ENCODE data around the gene CREG1. TPM values are rescaled to one million over a fixed set of nuclear protein-coding genes. Genes with fewer than 3 reads are reported as not detected.
"Not testable (repeated sequence)": the region's sequence is repeated elsewhere in the genome, so short reads cannot be mapped to it uniquely, and the experiment has no call there.

CREG1 gene
- polyA plus RNA-seq, 1 donor from 2014 or later, result 13.0 TPM

DNA sequence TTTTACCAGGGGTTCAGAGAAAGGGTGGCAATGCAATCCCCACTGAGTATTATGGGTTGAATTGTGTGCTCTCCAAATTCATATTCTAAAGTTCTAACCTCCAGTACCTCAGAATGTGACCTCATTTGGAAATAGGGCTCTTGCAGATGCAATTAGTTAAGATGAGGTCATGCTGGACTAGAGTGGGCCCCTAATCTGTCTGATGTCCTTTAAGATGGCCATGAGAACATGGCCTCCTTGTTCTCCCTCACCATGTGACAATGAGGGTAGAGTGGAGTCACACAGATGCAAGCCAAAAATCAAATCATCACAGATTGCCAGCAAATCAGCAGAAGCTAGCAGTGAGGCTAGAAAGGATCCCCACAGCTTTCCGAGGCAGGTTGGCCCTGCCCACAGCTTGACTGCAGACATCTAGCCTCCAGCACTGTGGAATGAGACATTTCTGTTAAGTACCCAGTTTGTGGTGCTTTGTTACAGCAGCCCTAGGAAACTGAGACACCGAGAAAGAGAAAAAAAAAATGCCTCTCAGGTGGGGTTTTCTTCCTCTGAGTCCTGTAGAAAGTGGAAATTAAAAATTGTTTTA is 25.5 kb upstream of the CREG1 start:
- peaks cover 17% of the 10 kb centered on the region for H3K36me3 Mint-ChIP-seq
- no peaks in the 10 kb centered on the region for H3K27me3 Mint-ChIP-seq
- no peaks in the 10 kb centered on the region for H3K4me1 Mint-ChIP-seq
- peak overlapping the region in 1 of 4 donors; percentile 41 for H3K4me3 Mint-ChIP-seq
- H3K9me3 Mint-ChIP-seq, result no peaks in the 10 kb centered on the region
- no peak overlapping the region for H3K27ac Mint-ChIP-seq

GRCh38 chr1:167575649-167576048 is 22.1 kb upstream of the CREG1 start:
- Mint-ChIP-seq H3K4me1 (no peaks in the 10 kb centered on the region), H3K27ac (no peak overlapping the region), H3K27me3 (no peaks in the 10 kb centered on the region), H3K36me3 (peaks cover 7% of the 10 kb centered on the region), H3K4me3 (no peak overlapping the region), H3K9me3 (peaks cover 0 to 5% (median 0%) of the 10 kb centered on the region in 3 donors)

DNA sequence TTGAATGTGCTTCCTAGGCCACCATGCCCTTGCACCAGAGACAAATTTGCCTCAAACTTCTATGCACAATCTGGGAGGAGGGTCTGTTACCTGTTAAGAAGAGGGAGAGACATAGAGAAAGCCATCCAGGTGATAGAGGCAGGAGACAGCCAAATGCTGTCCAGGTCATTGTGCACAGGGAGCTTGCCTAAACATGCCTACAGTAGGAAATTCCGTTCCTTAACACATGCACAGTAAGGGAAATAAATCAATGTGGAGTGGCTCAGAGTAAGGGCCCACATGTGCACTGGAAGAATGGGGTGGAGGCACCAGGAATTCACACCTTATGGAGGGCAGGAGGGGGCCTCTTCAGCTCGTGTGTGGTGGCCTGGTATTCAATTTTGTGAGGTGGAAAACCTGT is 19.5 kb upstream of the CREG1 start:
- Mint-ChIP-seq H3K9me3 (peaks cover 0 to 7% (median 0%) of the 10 kb centered on the region in 3 donors), H3K36me3 (peaks cover 5% of the 10 kb centered on the region), H3K27me3 (no peaks in the 10 kb centered on the region), H3K4me1 (no peaks in the 10 kb centered on the region), H3K4me3 (no peak overlapping the region), H3K27ac (no peak overlapping the region)

GRCh38 chr1:167570712-167571111 is 17.1 kb upstream of the CREG1 start:
- not testable (repeated sequence) for H3K9me3 Mint-ChIP-seq, H3K4me3 Mint-ChIP-seq, H3K27ac Mint-ChIP-seq, H3K4me1 Mint-ChIP-seq, H3K36me3 Mint-ChIP-seq, H3K27me3 Mint-ChIP-seq

GRCh38 chr1:167567663-167568062 is 14.1 kb upstream of the CREG1 start:
- peaks cover 3% of the 10 kb centered on the region for H3K27me3 Mint-ChIP-seq
- peaks cover 1% of the 10 kb centered on the region for H3K36me3 Mint-ChIP-seq
- H3K9me3 Mint-ChIP-seq, result peaks cover 0 to 7% (median 0%) of the 10 kb centered on the region in 3 donors
- H3K27ac Mint-ChIP-seq, result no peak overlapping the region
- no peak overlapping the region for H3K4me3 Mint-ChIP-seq
- H3K4me1 Mint-ChIP-seq, result peaks cover 6 to 7% (median 7%) of the 10 kb centered on the region in 3 donors

DNA sequence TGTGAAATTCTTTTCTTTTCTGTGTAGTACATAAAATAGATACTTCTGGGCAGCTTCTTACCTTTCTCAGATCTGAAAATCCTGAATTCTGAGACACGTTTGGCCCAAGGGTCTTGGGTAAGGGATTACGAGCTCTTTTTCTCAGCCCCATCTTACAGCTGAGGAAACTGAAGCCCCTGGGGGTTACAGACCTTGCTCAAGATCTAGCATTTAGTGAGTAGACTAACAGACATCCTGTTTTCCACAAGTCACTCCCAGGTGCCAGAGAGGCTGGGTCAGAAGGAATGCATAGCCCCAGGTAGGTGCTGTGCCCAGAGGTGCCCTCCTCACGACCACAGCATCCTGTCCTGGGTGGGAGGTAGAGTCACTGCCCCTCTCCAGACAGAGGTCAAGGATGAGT is 13.2 kb upstream of the CREG1 start:
- Mint-ChIP-seq H3K4me3 (no peak overlapping the region), H3K27ac (no peak overlapping the region), H3K36me3 (peaks cover 1% of the 10 kb centered on the region), H3K4me1 (peaks cover 6 to 7% (median 7%) of the 10 kb centered on the region in 3 donors), H3K9me3 (peaks cover 0 to 7% (median 0%) of the 10 kb centered on the region in 3 donors), H3K27me3 (peaks cover 3% of the 10 kb centered on the region)

GRCh38 chr1:167565922-167566321 is 12.4 kb upstream of the CREG1 start:
- no peak overlapping the region for H3K4me3 Mint-ChIP-seq
- H3K36me3 Mint-ChIP-seq, result peaks cover 1% of the 10 kb centered on the region
- peaks cover 0 to 5% (median 0%) of the 10 kb centered on the region in 3 donors for H3K9me3 Mint-ChIP-seq
- peaks cover 3% of the 10 kb centered on the region for H3K27me3 Mint-ChIP-seq
- peaks cover 6 to 7% (median 7%) of the 10 kb centered on the region in 3 donors for H3K4me1 Mint-ChIP-seq
- H3K27ac Mint-ChIP-seq, result peak overlapping the region in 1 of 3 donors; percentile 71

GRCh38 chr1:167564612-167565270 is 11.2 kb upstream of the CREG1 start:
- Mint-ChIP-seq H3K4me3 (no peak overlapping the region), H3K27me3 (peaks cover 3% of the 10 kb centered on the region), H3K4me1 (peaks cover 6 to 7% (median 7%) of the 10 kb centered on the region in 3 donors), H3K27ac (no peak overlapping the region), H3K36me3 (peaks cover 3% of the 10 kb centered on the region), H3K9me3 (no peaks in the 10 kb centered on the region)

DNA sequence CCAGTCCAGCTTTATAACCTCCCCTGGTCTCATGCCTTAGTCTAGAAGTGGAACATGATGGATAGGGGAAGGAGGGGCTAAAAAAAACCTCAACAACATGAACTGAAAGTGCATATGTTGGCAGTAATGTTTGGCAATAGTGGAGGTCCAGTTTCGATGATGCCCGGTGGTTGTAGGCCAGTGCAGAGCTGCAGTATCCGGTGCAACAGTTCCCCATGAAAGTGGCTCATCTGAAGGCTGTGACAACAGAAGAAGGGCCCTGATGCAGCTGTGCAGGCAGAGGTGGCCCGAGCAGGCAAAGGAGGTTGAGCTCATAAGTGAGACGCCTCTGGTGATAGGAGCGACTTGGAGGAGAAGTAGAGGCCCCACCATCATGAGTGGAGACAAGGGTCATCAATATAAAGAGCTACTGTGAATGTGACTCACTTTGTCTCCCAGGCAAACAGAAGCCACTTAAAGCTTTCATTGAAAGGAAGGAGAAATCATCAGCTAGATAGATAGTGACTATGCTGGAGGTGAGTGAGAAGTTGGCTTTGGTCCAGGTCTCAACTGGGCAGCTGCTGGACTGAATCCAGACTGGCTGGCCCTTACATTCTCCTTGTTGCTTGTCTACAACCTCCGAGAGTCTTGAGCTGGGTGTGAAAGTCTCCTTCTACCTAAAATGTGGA is 10.2 kb upstream of the CREG1 start:
- no peak overlapping the region for H3K4me3 Mint-ChIP-seq
- H3K27ac Mint-ChIP-seq, result no peak overlapping the region
- H3K4me1 Mint-ChIP-seq, result peaks cover 6 to 8% (median 7%) of the 10 kb centered on the region in 3 donors
- peaks cover 3% of the 10 kb centered on the region for H3K36me3 Mint-ChIP-seq
- no peaks in the 10 kb centered on the region for H3K9me3 Mint-ChIP-seq
- peaks cover 3% of the 10 kb centered on the region for H3K27me3 Mint-ChIP-seq

DNA sequence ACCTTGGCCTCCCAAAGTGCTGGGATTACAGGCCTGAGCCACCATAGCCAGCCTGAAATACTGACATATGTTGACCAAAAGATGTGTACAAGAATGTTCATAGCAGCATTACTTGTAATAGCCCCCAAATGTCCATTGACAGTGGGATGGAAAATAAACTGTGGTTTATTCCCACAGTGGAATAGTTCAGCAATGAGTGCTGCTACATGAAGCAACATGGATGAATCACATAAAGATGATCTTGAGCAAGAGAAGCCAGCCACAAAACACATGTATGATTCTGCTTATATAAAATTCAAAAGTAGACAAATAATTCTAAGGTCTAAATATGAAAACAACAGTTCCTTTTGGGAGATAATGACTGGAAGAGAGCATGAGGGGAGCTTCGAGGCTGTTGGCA is 9.1 kb upstream of the CREG1 start:
- Mint-ChIP-seq H3K9me3 (no peaks in the 10 kb centered on the region), H3K36me3 (peaks cover 3% of the 10 kb centered on the region), H3K27ac (no peak overlapping the region), H3K4me3 (no peak overlapping the region), H3K4me1 (peaks cover 6 to 8% (median 7%) of the 10 kb centered on the region in 3 donors), H3K27me3 (peaks cover 3% of the 10 kb centered on the region)

DNA sequence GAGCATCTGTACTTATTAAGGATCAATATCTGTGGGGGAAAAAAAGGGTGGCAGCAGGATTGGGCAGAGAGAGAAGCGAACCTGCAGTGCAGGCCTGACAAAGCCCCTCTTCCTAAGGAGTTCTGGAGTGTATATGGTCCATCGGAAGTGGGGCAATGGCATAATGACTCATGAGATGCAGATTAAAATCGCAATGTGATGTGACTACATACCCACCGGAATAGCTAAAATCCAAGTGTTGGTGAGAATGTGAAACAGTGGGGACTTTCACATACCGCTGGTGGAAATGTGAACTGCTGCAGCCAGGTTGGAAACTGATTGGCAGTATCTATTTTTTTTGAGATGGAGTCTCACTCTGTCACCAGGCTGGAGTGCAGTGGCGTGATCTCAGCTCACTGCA is 8.2 kb upstream of the CREG1 start:
- H3K27ac Mint-ChIP-seq, result no peak overlapping the region
- H3K4me1 Mint-ChIP-seq, result peaks cover 6 to 8% (median 7%) of the 10 kb centered on the region in 3 donors
- peaks cover 3% of the 10 kb centered on the region for H3K36me3 Mint-ChIP-seq
- H3K9me3 Mint-ChIP-seq, result no peaks in the 10 kb centered on the region
- H3K4me3 Mint-ChIP-seq, result no peak overlapping the region
- H3K27me3 Mint-ChIP-seq, result peaks cover 2% of the 10 kb centered on the region

DNA sequence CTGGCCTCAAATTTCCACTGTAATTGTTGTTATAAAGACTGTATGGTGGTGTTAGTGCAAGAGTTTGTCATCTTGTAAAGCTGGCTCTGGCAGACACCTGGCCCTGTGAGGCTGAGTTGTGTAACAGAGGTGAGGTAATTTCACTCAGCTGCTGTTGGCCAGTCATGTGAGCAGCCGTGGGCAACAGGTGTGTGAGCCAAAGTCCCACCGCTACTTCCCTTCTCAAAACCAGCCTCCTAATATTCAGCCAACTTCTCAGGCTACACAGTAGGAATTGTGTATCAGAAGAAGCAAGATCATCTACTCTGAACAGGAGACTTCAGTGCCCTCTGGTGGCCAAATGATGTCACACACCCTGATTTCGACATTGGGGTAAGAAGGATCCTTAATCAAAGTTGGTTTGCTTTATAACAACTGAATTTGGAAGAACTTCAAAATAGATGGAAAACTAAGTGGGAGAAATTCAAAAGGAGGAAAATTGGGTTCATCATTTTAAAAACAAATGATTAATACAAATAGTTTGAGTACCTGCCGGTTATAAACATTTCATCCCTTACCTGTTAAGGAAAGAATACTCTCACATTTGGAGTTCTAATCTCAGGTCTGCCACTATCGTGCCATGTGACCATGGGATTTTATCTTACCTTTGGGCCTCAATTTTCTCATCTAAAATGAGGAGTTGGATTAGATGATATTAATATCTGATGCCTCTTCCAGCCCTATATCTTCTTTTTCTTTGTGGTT is 2.6 kb upstream of the CREG1 start:
- Mint-ChIP-seq H3K4me3 (peak overlapping the region in 3 of 4 donors; percentile 11 to 49 (median 14)), H3K4me1 (peaks cover 9 to 17% (median 15%) of the 10 kb centered on the region in 3 donors), H3K27ac (no peak overlapping the region), H3K36me3 (peaks cover 2% of the 10 kb centered on the region), H3K9me3 (no peaks in the 10 kb centered on the region), H3K27me3 (no peaks in the 10 kb centered on the region)

DNA sequence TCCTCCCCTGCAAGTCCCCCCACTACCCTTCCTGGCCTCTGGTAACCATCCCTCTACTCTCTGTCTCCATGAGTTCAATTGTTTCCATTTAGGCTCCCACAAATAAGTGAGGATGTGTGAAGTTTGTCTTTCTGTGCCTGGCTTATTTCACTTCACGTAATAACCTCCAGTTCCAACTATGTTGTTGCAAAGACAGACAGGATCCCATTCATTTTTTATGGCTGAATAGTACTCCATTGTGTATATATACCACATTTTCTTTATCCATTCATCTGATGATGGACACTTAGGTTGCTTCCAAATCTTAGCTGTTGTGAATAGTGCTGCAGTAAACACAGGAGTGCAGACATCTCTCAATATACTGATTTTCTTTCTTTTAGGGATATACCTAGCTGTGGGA is 1.5 kb upstream of the CREG1 start:
- H3K27ac Mint-ChIP-seq, result peak overlapping the region in 1 of 3 donors; percentile 56
- H3K4me3 Mint-ChIP-seq, result peak overlapping the region in 3 of 4 donors; percentile 49 to 82 (median 71)
- H3K9me3 Mint-ChIP-seq, H3K27me3 Mint-ChIP-seq, H3K36me3 Mint-ChIP-seq: not testable (repeated sequence)
- H3K4me1 Mint-ChIP-seq, result peaks cover 9 to 20% (median 15%) of the 10 kb centered on the region in 3 donors

DNA sequence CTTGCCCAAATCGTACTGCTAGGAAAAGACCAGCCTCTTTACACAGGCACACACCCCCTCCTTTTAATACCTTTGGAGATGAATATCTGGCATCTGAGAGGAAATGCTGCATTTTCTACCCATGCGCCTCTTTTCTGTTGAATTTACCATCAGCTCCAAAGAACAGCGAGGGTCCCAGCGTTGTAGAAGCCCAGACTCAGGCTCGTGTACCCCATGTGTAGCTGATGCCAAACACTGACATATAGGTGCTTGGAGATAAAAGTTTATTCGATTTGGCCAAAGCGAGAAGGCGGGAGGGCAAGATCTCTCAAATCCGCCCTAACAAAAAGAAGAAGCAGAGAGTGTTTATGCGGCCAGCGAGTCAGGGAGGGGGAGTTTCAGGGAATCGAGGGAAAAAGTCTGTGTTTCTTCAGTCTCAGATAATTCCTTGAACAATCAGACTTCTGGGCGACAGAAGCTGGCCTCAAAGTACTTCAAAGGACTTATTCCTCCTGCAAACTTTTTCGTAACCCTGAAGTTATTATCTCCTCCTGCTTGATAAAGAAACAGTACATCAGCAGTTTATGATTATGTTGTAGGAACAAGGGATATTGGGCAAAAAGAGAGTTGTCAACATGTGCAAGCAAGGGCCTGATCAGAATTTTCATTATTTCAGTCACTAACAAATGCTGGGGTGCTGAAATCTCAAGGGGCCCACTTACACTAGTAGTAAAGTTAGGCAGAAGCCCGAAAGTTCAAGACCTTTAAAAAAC is 642 bp upstream of the CREG1 start:
- Mint-ChIP-seq H3K4me3 (peak overlapping the region; percentile 86 to 94 (median 90)), H3K27ac (peak overlapping the region in 2 of 3 donors; percentile 84 to 87), H3K4me1 (peaks cover 7 to 20% (median 15%) of the 10 kb centered on the region in 3 donors), H3K36me3 (no peaks in the 10 kb centered on the region), H3K27me3 (no peaks in the 10 kb centered on the region), H3K9me3 (no peaks in the 10 kb centered on the region)

Measured in IgD-negative memory B cell (primary cell).